K562 (cell line): ENCODE data around the gene SHMT1. TPM values are rescaled to one million over a fixed set of nuclear protein-coding genes. Genes with fewer than 3 reads are reported as not detected.
"Not testable (repeated sequence)": the region's sequence is repeated elsewhere in the genome, so short reads cannot be mapped to it uniquely, and the experiment has no call there.

ENCODE experiments used
- ATAC-seq: fragments of 200-7000 bp; cut with Tn5 transposase; 3 replicates; pipeline ENCODE4 v1.9.1; 2020; ENCODE audit warnings: moderate library complexity
- BruUV-seq: library from RNA; stranded (reverse); fragments of 400-500 nt; replicated peaks from 2 replicates; lab custom pipeline; 2021; lab: Mats Ljungman, UMichigan
- CTCF ChIA-PET: fragments of 300-600 bp; formaldehyde crosslinking; extraction: SDS; loops from one replicate; lab custom pipeline; 2021; ENCODE audit warnings: low intra/inter-chr PET ratio; lab: Yijun Ruan, JAX
- POLR2A ChIA-PET: fragments of 300-600, 350-650 bp; sonication (Branson Sonifier 250); formaldehyde crosslinking; extraction: SDS; loops from one replicate; lab custom pipeline; 2021; ENCODE audit warnings: antibody characterized with exemption, inconsistent platforms; lab: Yijun Ruan, JAX
- DNase-seq, 4 experiments: peaks; one replicate each; pipeline versions ENCODE4 v3.0.0 to v3.0.0-alpha.2; 2011 to 2018; ENCODE audit warnings: low spot score in 3 of 4, mixed read lengths in 3 of 4; ENCODE audit errors: extremely low read depth in 1 of 4
- FAIRE-seq: peaks from 2 replicates; lab custom pipeline; 2011; peaks lifted over from hg19 to GRCh38; lab: Jason Lieb, UNC
- H2AFZ ChIP-seq: 2 replicates; pipeline ENCODE4 v1.6.0; 2011; ENCODE audit warnings: low read depth, low read length, control low read depth, inconsistent platforms
- H3K27ac ChIP-seq: fragments of 200-600 bp; 3 replicates; pipeline ENCODE4 v1.8.0; 2011; ENCODE audit warnings: low read depth, mild to moderate bottlenecking, control low read depth, inconsistent platforms, low read length, moderate library complexity, mixed read lengths; ENCODE audit errors: extremely low read depth
- H3K27me3 ChIP-seq, 2 experiments: fragments of 300-600 bp in 1 of 2; 2 replicates in 1 of 2; 3 replicates in 1 of 2; pipeline versions ENCODE4 v1.6.0 to v1.8.0; 2011; ENCODE audit warnings: inconsistent platforms in 2 of 2, low read length in 2 of 2, mild to moderate bottlenecking in 1 of 2, mixed read lengths in 1 of 2, moderate library complexity in 1 of 2; ENCODE audit not compliant: control insufficient read depth in 2 of 2, insufficient read depth in 2 of 2
- H3K36me3 ChIP-seq: fragments of 300-600 bp; 3 replicates; pipeline ENCODE4 v1.8.0; 2011; ENCODE audit warnings: mild to moderate bottlenecking, low read length, inconsistent platforms; ENCODE audit not compliant: control insufficient read depth, insufficient read depth
- H3K4me1 ChIP-seq, 2 experiments: fragments of 200-600 bp in 1 of 2; replicated peaks in 1 of 2; 2 replicates in 1 of 2; 3 replicates in 1 of 2; pipeline versions ENCODE4 v1.5.1 to v1.8.0; 2011; ENCODE audit warnings: inconsistent platforms in 2 of 2, low read length in 2 of 2, mild to moderate bottlenecking in 1 of 2, mixed read lengths in 1 of 2, moderate library complexity in 1 of 2; ENCODE audit not compliant: control insufficient read depth in 2 of 2, insufficient read depth in 2 of 2
- H3K4me2 ChIP-seq: 2 replicates; pipeline ENCODE4 v1.6.1; 2011; ENCODE audit warnings: low read length, control low read depth, inconsistent platforms, mixed read lengths; ENCODE audit not compliant: insufficient read depth
- H3K4me3 ChIP-seq: fragments of 200-600 bp; sonication (generic), shearing (Covaris generic); 2 replicates; pipeline ENCODE4 v1.5.1; 2016; ENCODE audit warnings: control low read depth, inconsistent platforms
- H3K79me2 ChIP-seq: fragments of 200-600 bp; 3 replicates; pipeline ENCODE4 v1.8.0; 2011; ENCODE audit warnings: low read length, inconsistent platforms; ENCODE audit not compliant: control insufficient read depth, insufficient read depth
- H3K9ac ChIP-seq, 2 experiments: 2 replicates each; pipeline versions ENCODE4 v1.6.0 to v1.6.1; 2011; ENCODE audit warnings: low read depth in 2 of 2, low read length in 2 of 2, control low read depth in 1 of 2, inconsistent platforms in 1 of 2, mild to moderate bottlenecking in 1 of 2, mixed read lengths in 1 of 2; ENCODE audit not compliant: insufficient read depth in 1 of 2
- H3K9me1 ChIP-seq: one replicate; pipeline ENCODE4 v1.6.0; 2011; ENCODE audit warnings: inconsistent platforms, mild to moderate bottlenecking, low read length, moderate library complexity; ENCODE audit not compliant: control insufficient read depth, insufficient read depth
- H3K9me3 ChIP-seq: replicated peaks from 2 replicates; pipeline ENCODE4 v1.5.1; 2011; ENCODE audit warnings: low read depth, low read length, inconsistent platforms; ENCODE audit not compliant: control insufficient read depth, insufficient read depth
- H4K20me1 ChIP-seq: replicated peaks from 2 replicates; pipeline ENCODE4 v1.6.1; 2011; ENCODE audit warnings: low read length, inconsistent platforms, mixed read lengths; ENCODE audit not compliant: control insufficient read depth, insufficient read depth
- WGBS: fragments of 100-300 bp; shearing (Covaris generic); methylation state at CpG from one replicate; pipeline ENCODE4 v1.1.6; 2016; ENCODE audit warnings: low coverage, mixed read lengths; ENCODE audit not compliant: insufficient coverage; ENCODE audit errors: missing lambda C conversion rate; 5-methylcytosine and 5-hydroxymethylcytosine counted together
- in situ Hi-C: fragments of 300-500 bp; cut with MboI; formaldehyde crosslinking; loops from 4 replicates; pipeline ENCODE4 v1.15.0; 2018; ENCODE audit warnings: inconsistent platforms, mixed read lengths
- intact Hi-C: fragments of 100-400 bp; cut with micrococcal nuclease; formaldehyde crosslinking; loops from 2 replicates; pipeline ENCODE4 v1.14.2; 2022
- polyA plus RNA-seq, 8 experiments: library from polyadenylated mRNA; depleted of rRNA in 4 of 8; stranded (reverse) in 5 of 8; unstranded in 3 of 8; fragments of >200 nt; fragmentation: Nextera tagmentation in 2 of 8; fragmentation: Illumina TruSeq in 1 of 8; extraction: Ambion mirVana in 2 of 8; extraction: Trizol in 1 of 8; gene quantifications; 2 replicates each; pipeline versions ENCODE4 v1.2.1 to v1.2.3, GENCODE V29; 2011 to 2014; ENCODE audit warnings: inconsistent platforms in 1 of 8, missing spikeins in 1 of 8
- total RNA-seq, 7 experiments: library from RNA; depleted of rRNA in 6 of 7; stranded (reverse); fragments of >200 nt in 6 of 7; fragmentation: Illumina TruSeq in 2 of 7; extraction: Trizol in 2 of 7; gene quantifications; 2 replicates each; pipeline versions ENCODE4 v1.2.1 to v1.2.3, GENCODE V29; 2011 to 2021; ENCODE audit warnings: low replicate concordance in 1 of 7

The SHMT1 gene
- total and polyA plus RNA-seq, 9 of the 15 experiments (the other 6 are each of a cell fraction or from before 2014, with no cell fraction given), result 3.3 to 31.2 (median 23.3) TPM

- H3K9me1 ChIP-seq, DNase-seq, H3K9ac ChIP-seq, H3K36me3 ChIP-seq, in situ Hi-C loops, H4K20me1 ChIP-seq, H3K27me3 ChIP-seq, CTCF ChIA-PET, H3K27ac ChIP-seq, H3K79me2 ChIP-seq, ATAC-seq, H3K4me3 ChIP-seq, H3K9me3 ChIP-seq, BruUV-seq, H2AFZ ChIP-seq, intact Hi-C loops, POLR2A ChIA-PET, H3K4me1 ChIP-seq, H3K4me2 ChIP-seq: not testable (repeated sequence)
- WGBS, result 0% methylated on average over 1 of the region's 5 CpGs
- FAIRE-seq, result peak; percentile 42
Measured at GRCh38 chr17:18403166-18403565, 39.8 kb upstream of the SHMT1 start.

GRCh38 chr17:18401872-18402590 is 38.7 kb upstream of the SHMT1 start:
- 0% methylated on average over 5 of the region's 7 CpGs for WGBS
- H3K79me2 ChIP-seq, in situ Hi-C loops: not testable (repeated sequence)

GRCh38 chr17:18388728-18389127 is 25.4 kb upstream of the SHMT1 start:
- ATAC-seq, H3K9me1 ChIP-seq, H3K36me3 ChIP-seq, H4K20me1 ChIP-seq, DNase-seq, H3K4me1 ChIP-seq, H3K27ac ChIP-seq, H3K27me3 ChIP-seq, H3K4me3 ChIP-seq, FAIRE-seq, H3K9ac ChIP-seq, BruUV-seq, H3K4me2 ChIP-seq, in situ Hi-C loops, intact Hi-C loops, H3K79me2 ChIP-seq, POLR2A ChIA-PET, CTCF ChIA-PET, H2AFZ ChIP-seq, H3K9me3 ChIP-seq: not testable (repeated sequence)
- no CpG with 5 or more reads among the region's 10 CpGs for WGBS

More at GRCh38 chr17:18401872-18402590, 38.7 kb upstream of the SHMT1 start:
- H3K4me2 ChIP-seq, POLR2A ChIA-PET, BruUV-seq, H2AFZ ChIP-seq, intact Hi-C loops, H3K4me3 ChIP-seq, H4K20me1 ChIP-seq, CTCF ChIA-PET, H3K4me1 ChIP-seq, H3K36me3 ChIP-seq, DNase-seq, H3K9ac ChIP-seq, H3K27ac ChIP-seq, H3K9me1 ChIP-seq, H3K9me3 ChIP-seq, ATAC-seq, H3K27me3 ChIP-seq: not testable (repeated sequence)
- peak; percentile 26 for FAIRE-seq

- H3K79me2 ChIP-seq, FAIRE-seq, H3K27me3 ChIP-seq, in situ Hi-C loops, H3K9me3 ChIP-seq, H3K9me1 ChIP-seq, H3K27ac ChIP-seq, H3K4me1 ChIP-seq, H3K4me2 ChIP-seq, CTCF ChIA-PET, intact Hi-C loops, H3K36me3 ChIP-seq, H2AFZ ChIP-seq, H4K20me1 ChIP-seq, H3K9ac ChIP-seq, H3K4me3 ChIP-seq, POLR2A ChIA-PET, DNase-seq, BruUV-seq, ATAC-seq: not testable (repeated sequence)
- WGBS, result 0% methylated on average over 1 of the region's 4 CpGs
Measured at GRCh38 chr17:18388266-18388665, 24.9 kb upstream of the SHMT1 start.
